GM12801 (cell line): ENCODE measurements around the gene TP63.

Experiments
- TF ChIP-seq, protein P1 (sequence below): IDR thresholded peaks from one replicate; pipeline ENCODE4 v1.5.1; 2011; ENCODE audit warnings: control low read depth; ENCODE audit not compliant: insufficient read length; ENCODE audit errors: extremely low read depth

TP63 gene

DNA sequence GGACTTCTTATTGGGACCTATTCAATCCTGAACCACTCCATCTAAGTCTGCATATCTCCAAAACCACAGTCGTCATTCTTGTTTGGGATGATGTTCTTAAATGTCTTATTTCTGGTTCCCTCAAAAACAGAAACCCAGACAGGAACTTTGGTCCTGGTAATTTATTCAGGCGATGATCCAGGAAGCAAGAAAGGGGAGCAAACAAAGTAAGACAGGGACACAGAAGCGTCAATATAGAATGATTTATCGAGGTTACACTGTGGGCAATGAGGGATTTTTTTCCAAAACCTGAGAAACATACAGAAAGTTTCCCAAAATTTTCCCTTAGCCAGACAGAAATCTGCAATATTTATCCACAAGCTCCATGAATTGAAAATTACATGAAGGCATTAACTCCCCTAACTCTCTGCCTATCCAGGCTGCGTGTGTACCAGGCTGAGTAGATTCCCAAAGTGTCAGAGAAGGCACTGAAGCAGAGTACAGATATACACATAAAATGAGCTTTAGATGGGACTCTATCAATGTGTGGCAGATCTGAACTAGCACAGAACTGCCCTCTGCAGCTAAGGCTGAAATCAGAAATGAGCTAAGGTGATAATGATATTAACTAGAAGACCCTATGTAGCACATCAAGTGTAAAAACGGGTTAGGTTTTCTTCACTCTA, 43.2 kb downstream of the TP63 start:
- TF ChIP-seq, protein P1, sequence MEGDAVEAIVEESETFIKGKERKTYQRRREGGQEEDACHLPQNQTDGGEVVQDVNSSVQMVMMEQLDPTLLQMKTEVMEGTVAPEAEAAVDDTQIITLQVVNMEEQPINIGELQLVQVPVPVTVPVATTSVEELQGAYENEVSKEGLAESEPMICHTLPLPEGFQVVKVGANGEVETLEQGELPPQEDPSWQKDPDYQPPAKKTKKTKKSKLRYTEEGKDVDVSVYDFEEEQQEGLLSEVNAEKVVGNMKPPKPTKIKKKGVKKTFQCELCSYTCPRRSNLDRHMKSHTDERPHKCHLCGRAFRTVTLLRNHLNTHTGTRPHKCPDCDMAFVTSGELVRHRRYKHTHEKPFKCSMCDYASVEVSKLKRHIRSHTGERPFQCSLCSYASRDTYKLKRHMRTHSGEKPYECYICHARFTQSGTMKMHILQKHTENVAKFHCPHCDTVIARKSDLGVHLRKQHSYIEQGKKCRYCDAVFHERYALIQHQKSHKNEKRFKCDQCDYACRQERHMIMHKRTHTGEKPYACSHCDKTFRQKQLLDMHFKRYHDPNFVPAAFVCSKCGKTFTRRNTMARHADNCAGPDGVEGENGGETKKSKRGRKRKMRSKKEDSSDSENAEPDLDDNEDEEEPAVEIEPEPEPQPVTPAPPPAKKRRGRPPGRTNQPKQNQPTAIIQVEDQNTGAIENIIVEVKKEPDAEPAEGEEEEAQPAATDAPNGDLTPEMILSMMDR: no peak

DNA sequence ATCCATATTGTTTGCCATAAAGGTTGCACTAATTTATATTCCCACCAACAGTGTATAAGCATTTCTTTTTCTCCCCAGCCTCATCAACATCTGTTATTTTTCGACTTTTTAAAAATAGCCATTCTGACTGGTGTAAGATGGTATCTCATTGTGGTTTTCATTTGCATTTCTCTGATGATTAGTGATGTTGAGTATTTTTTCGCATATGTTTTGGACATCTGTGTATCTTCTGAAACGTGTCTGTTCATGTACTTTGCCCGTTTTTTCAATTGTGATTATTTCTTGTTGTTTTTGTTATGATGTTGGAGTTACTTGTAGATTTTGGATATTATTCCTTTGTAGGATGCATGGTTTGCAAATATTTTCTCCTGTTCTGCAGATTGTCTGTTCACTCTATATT, 46.5 kb downstream of the TP63 start:
- TF ChIP-seq, protein P1: no peak

DNA sequence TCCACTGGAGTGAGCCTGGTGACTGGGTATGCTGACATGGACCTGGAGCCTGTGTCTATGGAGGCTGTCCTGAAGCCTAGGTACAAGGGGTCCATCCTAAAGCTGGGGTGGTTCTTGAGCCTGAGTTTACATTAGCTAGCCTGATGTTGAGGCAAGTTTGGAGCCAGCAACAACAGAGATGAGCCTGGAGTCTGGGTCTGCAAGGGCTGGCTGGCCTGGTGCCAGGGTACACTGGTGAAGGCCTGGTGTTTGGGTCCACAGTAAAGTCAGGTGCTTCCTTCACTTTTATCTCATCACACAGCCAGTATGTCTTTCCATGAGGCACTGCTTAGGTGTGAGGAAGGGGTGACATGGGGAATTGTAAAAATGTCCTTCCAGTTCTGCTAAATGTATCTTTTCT, 49.5 kb downstream of the TP63 start:
- TF ChIP-seq, protein P1: no peak

DNA sequence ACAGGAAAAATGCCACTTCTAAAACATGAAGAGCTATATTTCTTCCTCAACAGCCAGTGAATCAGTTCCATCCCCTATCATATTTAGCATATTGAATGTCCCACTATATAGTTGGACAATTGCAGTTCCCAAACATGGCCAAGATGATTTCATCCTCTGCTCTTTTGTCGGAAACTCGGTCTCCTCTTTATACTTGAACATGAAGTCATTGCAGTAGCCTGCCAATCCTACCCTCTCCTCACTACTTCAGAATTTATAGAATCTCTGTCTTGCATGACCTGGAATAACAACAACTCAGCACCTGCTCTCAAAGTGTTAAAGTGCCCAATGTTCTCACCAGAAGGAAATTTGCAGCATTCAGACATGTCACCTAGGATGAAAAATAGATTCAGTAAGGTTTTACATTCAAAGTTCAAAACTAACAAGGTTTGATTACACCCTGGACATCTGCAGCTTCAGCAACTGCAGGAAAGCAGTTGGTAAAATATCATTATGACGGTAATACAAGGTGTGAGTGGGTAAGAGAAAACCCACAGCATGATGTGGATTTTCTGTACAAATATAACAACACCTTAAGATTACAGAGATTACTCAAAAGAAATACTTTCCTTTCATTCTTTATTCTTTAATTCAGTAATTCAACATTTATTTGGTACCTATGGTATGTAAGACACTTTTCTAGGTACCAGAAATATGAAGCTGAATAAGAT, 52.5 kb downstream of the TP63 start:
- TF ChIP-seq, protein P1: no peak

DNA sequence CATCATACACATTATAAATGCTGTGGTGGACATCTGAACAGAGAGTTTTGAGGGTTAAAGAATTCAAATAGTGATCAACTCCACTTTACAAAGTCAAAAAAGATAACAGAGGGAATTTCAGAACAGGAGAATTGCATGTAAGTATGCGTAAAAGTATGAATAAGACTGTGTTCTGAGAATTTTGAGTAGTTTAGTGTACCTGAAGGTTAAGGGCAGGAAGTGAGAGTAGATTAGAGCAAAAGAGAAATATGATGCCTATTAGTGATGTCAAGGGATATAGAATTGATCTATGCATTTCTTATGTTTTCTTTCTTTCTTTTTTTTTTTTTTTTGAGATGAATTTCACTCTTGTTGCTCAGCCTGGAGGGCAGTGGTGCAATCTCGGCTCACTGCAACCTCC, 53.1 kb downstream of the TP63 start:
- TF ChIP-seq, protein P1: no peak

DNA sequence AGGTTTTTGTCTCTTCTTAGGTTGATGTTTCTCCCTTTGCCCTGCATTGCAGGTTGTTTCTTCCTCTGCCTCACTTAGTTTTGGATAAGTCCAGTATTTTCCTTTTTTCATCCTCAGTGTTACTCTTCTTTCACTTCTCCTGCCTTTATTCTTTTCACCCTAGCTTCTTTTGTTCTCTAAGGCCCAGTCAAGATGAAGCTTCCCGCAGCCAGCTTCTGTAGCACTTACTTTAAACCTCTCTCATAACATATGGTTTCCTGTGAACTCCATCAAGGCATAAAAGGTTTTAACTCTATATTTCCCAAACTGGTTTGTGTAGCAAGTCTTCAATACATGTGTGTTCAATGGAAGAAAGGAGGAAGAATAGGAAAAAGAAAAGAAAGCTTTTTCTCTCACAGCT, 54.1 kb downstream of the TP63 start:
- TF ChIP-seq, protein P1: no peak

DNA sequence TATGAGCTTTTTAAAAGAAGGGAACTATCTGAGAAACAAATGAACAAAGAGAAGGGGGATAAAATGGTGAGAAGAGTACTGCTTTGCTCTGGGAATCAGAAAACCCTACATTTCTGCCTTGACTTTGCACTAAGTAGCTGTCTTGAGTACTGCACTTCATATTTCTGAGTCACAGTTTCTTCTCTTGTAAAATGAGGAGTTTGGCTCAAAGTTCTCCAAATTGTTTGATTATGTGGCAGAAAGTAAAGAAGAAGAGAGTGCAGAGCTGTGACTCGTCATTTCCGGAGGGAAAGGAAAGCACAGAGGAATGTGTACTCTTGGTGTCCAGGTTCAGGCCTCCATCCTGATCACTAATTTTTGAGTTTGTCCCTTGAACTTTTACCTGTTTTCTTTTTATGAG, 54.7 kb downstream of the TP63 start:
- TF ChIP-seq, protein P1: no peak
